GM12875 (cell line): ENCODE data around the gene CYP1A1.

Experiments used
- H3K4me3 ChIP-seq: one replicate; pipeline ENCODE4 v1.5.1; 2011; ENCODE audit warnings: low read depth, low read length, control low read depth
- TF ChIP-seq, protein P1 (sequence below): IDR thresholded peaks from 2 replicates; pipeline ENCODE4 v1.5.1; 2011; ENCODE audit warnings: low read depth, mild to moderate bottlenecking, control low read depth, inconsistent platforms, low read length, moderate library complexity, borderline replicate concordance; ENCODE audit not compliant: insufficient read depth

Gene CYP1A1

DNA sequence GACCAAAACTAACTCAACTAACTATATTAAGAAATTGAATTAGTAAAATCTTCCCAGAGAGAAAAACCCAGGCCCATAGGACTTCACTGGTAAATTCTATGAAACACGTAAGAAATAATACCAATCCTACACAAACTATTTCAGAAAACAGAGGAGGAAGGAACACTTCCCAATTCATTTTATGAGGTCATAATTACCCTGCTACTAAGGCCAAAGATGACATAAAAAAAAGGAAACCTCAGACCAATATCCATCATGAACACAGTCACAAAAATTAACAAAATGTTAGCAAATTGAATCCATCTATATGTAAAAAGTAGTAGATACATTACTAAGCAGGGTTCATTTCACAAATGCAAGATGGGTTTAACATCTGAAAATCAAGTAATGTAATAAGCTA, 33.0 kb downstream of the CYP1A1 start:
- no peak overlapping the region for H3K4me3 ChIP-seq
- TF ChIP-seq, protein P1, sequence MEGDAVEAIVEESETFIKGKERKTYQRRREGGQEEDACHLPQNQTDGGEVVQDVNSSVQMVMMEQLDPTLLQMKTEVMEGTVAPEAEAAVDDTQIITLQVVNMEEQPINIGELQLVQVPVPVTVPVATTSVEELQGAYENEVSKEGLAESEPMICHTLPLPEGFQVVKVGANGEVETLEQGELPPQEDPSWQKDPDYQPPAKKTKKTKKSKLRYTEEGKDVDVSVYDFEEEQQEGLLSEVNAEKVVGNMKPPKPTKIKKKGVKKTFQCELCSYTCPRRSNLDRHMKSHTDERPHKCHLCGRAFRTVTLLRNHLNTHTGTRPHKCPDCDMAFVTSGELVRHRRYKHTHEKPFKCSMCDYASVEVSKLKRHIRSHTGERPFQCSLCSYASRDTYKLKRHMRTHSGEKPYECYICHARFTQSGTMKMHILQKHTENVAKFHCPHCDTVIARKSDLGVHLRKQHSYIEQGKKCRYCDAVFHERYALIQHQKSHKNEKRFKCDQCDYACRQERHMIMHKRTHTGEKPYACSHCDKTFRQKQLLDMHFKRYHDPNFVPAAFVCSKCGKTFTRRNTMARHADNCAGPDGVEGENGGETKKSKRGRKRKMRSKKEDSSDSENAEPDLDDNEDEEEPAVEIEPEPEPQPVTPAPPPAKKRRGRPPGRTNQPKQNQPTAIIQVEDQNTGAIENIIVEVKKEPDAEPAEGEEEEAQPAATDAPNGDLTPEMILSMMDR = no peak

DNA sequence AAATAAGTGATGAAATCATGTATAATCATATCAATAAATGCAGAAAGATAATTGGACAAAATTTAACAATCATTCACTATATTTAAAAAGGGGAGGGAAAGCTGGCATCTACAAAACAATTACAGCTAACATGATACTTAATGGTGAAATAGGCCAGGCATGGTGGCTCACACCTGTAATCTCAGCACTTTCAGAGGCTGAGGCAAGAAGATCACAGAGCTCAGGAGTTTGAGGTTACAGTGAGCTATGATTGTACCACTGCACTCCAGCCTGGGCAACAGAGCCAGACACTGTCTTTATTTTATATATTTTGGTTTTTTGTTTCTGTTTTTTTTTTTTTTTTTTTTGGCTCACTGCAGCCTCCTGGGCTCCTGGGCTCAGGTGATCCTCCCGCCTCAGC, 41.6 kb downstream of the CYP1A1 start:
- no peak overlapping the region for H3K4me3 ChIP-seq
- TF ChIP-seq, protein P1 = no peak

DNA sequence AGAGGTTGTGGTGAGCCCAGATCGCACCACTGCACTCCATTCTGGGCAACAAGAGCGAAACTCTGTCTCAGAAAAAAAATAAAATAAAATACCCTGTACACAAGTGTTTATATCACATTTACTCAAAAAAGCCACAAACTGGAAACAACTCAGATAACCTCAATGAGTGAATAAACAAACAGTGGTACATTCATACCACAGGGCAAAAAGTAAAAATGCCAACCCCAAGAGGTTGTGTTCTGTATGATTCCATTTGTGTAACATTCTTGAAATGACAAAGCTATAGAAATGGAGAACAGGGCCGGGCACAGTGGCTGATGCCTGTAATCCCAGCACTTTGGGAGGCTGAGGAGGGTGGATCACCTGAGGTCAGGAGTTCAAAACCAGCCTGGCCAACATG, 42.4 kb downstream of the CYP1A1 start:
- no peak overlapping the region for H3K4me3 ChIP-seq
- TF ChIP-seq, protein P1 = no peak

DNA sequence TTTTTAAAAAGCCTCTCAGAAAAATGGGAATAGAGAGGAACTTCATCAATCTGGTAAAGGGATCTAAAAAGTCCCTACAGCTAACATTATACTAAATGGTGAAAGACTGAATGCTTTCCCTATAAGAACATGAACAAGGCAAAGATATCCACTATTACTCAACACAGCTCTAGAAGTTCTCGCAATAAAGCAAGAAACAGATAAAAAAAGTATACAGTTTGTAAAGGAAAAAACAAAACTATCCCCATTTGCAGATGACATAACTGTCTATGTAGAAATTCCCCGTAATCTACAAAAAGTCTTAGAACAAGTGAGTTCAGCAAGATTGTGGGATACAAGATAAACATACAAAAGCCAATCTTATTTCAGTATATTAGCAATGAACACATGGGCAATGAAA, 44.9 kb downstream of the CYP1A1 start:
- no peak overlapping the region for H3K4me3 ChIP-seq
- TF ChIP-seq, protein P1 = no peak

DNA sequence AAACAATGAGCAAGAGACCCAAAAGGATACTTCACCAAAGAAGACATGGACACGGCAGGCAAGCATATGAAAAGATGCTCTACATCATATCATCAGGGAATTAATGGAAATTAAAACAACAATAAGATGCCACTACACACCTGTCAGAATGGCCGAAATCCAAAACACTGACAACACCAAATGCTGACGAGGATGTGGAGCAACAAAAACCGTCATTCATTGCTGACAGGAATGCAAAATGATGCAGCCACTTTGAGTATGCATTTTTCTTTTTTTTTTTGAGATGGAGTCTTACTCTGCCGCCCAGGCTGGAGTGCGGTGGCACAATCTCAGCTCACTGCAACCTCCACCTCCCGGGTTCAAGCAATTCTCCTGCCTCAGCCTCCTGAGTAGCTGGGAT, 48.5 kb downstream of the CYP1A1 start:
- TF ChIP-seq, protein P1 = no peak

DNA sequence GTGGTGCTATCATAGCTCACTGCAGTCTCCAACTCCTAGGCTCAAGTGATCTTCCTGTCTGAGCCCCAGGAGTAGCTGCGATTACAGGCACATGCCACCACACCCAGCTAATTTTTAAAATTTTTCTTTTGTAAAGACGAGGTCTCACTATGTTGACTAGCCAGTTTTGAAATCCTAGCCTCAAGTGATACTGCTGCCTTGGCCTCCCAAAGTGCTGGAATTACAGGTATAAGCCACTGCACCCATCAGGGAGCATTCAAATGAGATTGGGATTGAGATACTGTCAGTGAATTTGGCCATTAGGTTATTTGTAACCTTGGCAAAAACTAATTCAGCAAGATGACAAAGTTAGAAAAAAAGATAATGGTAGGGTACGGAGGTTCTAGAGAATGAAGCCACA, 51.2 kb downstream of the CYP1A1 start:
- TF ChIP-seq, protein P1 = no peak
- H3K4me3 ChIP-seq = no peak overlapping the region

More for the DNA sequence above, 48.5 kb downstream of the CYP1A1 start:
- no peak overlapping the region for H3K4me3 ChIP-seq

DNA sequence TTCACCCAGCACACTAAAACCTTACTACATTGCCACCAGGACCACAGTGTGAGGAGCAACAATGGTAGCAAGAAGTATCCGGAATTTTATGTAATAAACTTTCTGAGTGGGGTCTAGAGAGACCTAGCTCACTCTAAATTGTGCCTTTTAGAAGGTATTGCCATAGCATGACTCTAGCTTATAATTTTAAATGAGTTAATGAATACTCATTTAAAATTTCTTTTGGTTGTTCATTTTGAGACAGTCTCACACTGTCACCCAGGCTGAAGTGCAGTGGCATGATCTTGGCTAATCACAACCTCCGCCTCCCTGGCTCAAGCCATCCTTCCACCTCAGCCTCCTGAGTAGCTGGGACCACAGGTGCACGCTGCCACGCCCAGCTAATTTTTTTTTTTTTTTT, 55.7 kb downstream of the CYP1A1 start:
- no peak overlapping the region for H3K4me3 ChIP-seq
- TF ChIP-seq, protein P1 = no peak
